Endothelial cell (in vitro differentiated cells): Measurements from ENCODE around the gene KSR1. TPM values are rescaled to one million over a fixed set of nuclear protein-coding genes. Genes with fewer than 3 reads are reported as not detected.

Experiments used
- DNase-seq: peaks from one replicate; pipeline ENCODE4 v3.0.0; 2021; ENCODE audit warnings: low spot score
- H3K27ac Mint-ChIP-seq: one replicate; pipeline ENCODE4 v1.8.0; 2021; ENCODE audit warnings: mixed read lengths, inconsistent platforms; ENCODE audit not compliant: unreplicated experiment
- H3K27me3 Mint-ChIP-seq: one replicate; pipeline ENCODE4 v1.8.0; 2021; ENCODE audit warnings: mild to moderate bottlenecking, moderate library complexity, mixed read lengths, inconsistent platforms; ENCODE audit not compliant: unreplicated experiment
- H3K36me3 Mint-ChIP-seq: one replicate; pipeline ENCODE4 v1.8.0; 2021; ENCODE audit warnings: mild to moderate bottlenecking, low read depth, mixed read lengths, inconsistent platforms; ENCODE audit not compliant: unreplicated experiment
- H3K4me1 Mint-ChIP-seq: one replicate; pipeline ENCODE4 v1.8.0; 2021; ENCODE audit warnings: mild to moderate bottlenecking, mixed read lengths, inconsistent platforms; ENCODE audit not compliant: unreplicated experiment
- H3K4me3 Mint-ChIP-seq: one replicate; pipeline ENCODE4 v1.8.0; 2021; ENCODE audit warnings: mild to moderate bottlenecking, mixed read lengths, inconsistent platforms; ENCODE audit not compliant: unreplicated experiment
- H3K9me3 Mint-ChIP-seq: one replicate; pipeline ENCODE4 v1.8.0; 2021; ENCODE audit warnings: mixed read lengths, inconsistent platforms; ENCODE audit not compliant: unreplicated experiment
- total RNA-seq: library from RNA; stranded (reverse); fragmentation: NEBNext Ultra II Directional; extraction: Animal tissue kit (Norgen Biotek cat#: 25700); gene quantifications from one replicate; pipeline ENCODE4 v1.2.1, GENCODE V29; 2021; ENCODE audit not compliant: unreplicated experiment
- TF ChIP-seq, protein P1 (sequence below): fragments of 200-600 bp; sonication (generic); IDR thresholded peaks from one replicate; pipeline ENCODE4 v1.5.0; 2021; ENCODE audit warnings: antibody characterized with exemption; ENCODE audit not compliant: unreplicated experiment

The KSR1 gene
- total RNA-seq, 1 donor from 2014 or later = 65.2 TPM

DNA sequence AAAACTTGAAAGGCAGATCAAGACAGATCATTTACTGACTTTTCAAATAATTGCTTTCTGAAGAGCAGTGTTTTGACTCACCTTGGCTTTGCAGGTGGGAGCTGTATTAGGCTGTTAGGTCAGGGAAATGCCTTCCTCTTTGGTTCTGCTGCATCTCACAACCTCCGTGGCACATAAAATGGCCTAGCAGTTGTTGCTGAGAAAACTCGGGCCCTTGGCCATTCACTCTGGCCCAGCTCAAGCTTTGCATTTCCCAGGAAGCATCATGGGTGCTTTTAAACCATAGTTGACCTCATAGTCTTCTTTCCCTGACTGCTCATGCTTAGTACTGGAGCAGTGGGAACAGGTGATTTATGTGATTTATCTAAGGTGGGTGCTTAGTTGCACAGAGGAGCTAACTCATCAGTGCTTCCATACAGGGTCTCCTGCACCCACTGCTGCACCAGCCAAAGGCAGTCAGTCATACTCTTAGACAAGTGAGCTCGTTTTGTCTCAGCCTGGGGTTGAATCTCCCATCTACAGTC lies 83.6 kb downstream of the KSR1 start:
- H3K4me1 Mint-ChIP-seq = peaks cover 13% of the 10 kb centered on the region
- peaks cover 5% of the 10 kb centered on the region for H3K27me3 Mint-ChIP-seq
- no peaks in the 10 kb centered on the region for H3K9me3 Mint-ChIP-seq
- no peak overlapping the region for H3K4me3 Mint-ChIP-seq
- no peaks in the 10 kb centered on the region for H3K36me3 Mint-ChIP-seq
- TF ChIP-seq, protein P1, sequence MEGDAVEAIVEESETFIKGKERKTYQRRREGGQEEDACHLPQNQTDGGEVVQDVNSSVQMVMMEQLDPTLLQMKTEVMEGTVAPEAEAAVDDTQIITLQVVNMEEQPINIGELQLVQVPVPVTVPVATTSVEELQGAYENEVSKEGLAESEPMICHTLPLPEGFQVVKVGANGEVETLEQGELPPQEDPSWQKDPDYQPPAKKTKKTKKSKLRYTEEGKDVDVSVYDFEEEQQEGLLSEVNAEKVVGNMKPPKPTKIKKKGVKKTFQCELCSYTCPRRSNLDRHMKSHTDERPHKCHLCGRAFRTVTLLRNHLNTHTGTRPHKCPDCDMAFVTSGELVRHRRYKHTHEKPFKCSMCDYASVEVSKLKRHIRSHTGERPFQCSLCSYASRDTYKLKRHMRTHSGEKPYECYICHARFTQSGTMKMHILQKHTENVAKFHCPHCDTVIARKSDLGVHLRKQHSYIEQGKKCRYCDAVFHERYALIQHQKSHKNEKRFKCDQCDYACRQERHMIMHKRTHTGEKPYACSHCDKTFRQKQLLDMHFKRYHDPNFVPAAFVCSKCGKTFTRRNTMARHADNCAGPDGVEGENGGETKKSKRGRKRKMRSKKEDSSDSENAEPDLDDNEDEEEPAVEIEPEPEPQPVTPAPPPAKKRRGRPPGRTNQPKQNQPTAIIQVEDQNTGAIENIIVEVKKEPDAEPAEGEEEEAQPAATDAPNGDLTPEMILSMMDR = no peak
- no peak for DNase-seq
- no peak overlapping the region for H3K27ac Mint-ChIP-seq

DNA sequence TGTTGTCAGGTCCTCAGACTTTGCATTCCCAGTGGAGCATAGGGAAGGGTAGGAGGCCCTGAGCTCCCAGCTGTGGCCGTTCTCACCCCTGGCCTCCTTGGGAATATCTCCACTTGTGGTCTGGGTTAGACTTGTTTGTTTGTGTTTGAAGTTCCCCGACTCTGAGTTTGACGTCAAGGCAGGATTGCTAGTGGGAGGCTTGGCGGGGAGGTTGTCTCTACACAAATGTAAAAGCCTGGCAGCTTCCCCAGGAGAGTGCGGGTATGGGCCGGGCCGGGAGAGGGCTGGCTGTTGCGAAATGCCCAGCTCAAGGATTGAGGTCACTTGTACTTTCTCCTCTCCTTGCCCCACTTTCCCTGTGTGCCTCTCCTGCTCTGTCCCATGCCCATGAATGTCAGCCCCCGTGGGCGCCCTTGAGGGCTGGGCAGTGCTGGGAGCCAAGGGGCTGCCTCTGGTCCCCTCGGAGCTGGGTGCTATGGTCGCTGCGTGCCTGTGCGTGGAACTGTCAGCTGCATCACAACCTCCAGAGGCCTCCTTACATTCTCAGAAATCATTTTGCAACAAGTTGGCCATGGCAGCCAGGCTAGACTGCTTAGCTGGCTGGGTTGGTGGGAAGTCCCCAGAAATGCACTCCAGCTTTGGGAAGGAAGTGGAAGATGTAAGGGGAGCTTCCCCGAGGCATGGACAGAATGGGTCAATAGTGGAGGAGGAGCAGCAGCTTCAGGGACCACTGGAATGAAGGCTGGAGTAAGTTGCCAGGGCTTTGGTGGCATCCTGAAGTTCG lies 84.3 kb downstream of the KSR1 start:
- H3K27me3 Mint-ChIP-seq = peaks cover 5% of the 10 kb centered on the region
- H3K4me3 Mint-ChIP-seq = no peak overlapping the region
- peak overlapping the region; percentile 20 for H3K27ac Mint-ChIP-seq
- DNase-seq = no peak
- H3K4me1 Mint-ChIP-seq = peaks cover 15% of the 10 kb centered on the region
- H3K36me3 Mint-ChIP-seq = no peaks in the 10 kb centered on the region
- H3K9me3 Mint-ChIP-seq = no peaks in the 10 kb centered on the region
- TF ChIP-seq, protein P1 = no peak

DNA sequence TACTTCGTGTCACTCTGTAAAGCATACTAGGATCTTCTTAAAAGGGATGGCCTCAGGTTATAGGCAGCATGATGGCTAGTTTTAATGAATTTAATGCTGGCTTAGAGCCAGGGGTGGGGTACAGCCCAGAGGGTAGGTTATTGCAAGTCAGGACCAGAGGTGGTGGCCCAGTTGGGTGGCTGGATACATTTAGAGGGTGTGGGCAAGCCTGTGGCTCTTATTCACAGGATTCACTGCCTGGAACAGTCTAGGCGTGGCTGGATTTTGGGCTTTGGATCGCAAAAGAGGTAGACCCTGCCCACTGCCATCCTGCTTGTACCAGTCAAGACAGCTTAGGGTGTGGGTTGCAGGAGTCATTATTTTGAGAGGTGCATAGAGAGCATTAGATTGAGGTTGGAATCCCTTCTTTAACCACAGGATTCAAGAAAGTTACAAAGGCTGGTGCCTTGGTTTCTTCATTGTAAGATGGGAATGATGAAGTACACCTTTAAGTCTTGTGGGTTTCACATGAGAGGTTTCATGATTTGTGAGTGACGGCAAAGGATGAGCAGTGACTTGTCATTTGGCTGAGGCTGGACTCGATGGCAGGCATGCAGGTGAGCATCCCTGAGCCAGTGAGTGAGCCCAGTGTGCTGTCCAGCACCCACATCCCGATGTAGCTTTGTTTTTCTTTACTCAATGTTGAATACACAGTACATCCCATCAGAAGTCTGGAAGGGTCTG lies 85.2 kb downstream of the KSR1 start:
- TF ChIP-seq, protein P1 = no peak
- Mint-ChIP-seq H3K27ac (no peak overlapping the region), H3K4me3 (no peak overlapping the region), H3K27me3 (peaks cover 5% of the 10 kb centered on the region), H3K9me3 (no peaks in the 10 kb centered on the region), H3K4me1 (peaks cover 16% of the 10 kb centered on the region), H3K36me3 (no peaks in the 10 kb centered on the region)
- DNase-seq = no peak

DNA sequence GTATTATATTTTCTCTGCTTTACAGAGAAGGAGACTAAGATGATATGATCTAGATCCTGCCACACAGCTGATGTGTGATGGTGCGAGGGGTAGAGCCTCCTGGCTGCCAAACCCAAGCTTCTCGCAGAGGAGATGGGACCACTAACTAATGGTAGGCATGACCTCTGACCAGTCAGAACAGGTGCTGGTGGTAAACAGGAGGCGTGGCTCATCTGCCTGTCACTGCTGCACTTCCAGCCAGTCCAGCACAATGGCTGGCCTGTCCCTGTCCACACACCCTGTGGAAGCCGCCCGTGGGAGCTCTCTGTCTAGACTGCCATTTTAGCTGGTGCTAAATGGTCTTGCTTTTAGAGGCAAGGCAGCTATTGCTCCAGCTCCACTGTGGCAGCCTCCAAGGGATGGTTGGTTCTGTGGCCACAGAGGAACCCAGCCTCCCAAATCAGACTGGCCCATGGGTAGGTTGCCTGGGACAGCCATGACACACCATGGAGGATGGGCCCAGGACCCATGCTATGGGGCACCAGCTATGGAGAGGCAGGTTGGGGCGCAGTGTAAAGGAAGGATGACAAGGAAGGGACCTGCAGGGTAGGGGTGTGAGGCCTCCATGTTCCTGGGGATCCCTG lies 86.7 kb downstream of the KSR1 start:
- Mint-ChIP-seq H3K4me1 (peaks cover 19% of the 10 kb centered on the region), H3K27me3 (peaks cover 5% of the 10 kb centered on the region), H3K27ac (no peak overlapping the region), H3K36me3 (no peaks in the 10 kb centered on the region), H3K4me3 (no peak overlapping the region), H3K9me3 (no peaks in the 10 kb centered on the region)
- DNase-seq = no peak
- TF ChIP-seq, protein P1 = no peak
